B cell (primary cell): ENCODE results near the gene VIT. TPM values are rescaled to one million over a fixed set of nuclear protein-coding genes. Genes with fewer than 3 reads are reported as not detected.

ENCODE experiments used
- ATAC-seq: fragments of 200-7000 bp; cut with Tn5 transposase; one replicate; pipeline ENCODE4 v1.10.0; 2021; ENCODE audit warnings: low read depth, mild to moderate bottlenecking, moderate number of reproducible peaks, moderate library complexity
- CTCF ChIA-PET: fragments of 350-600 bp; sonication (Branson Sonifier 250); formaldehyde crosslinking; loops from one replicate; lab custom pipeline; 2021; ENCODE audit warnings: antibody characterized with exemption, inconsistent platforms; lab: Charles Lee
- POLR2A ChIA-PET: fragments of 350-600 bp; sonication (Branson Sonifier 250); formaldehyde crosslinking; loops from one replicate; lab custom pipeline; 2021; ENCODE audit warnings: antibody characterized with exemption; lab: Charles Lee
- DNase-seq: peaks from one replicate; pipeline ENCODE4 v3.0.0; 2013
- H2AFZ ChIP-seq: 2 replicates; pipeline ENCODE4 v1.6.1; 2012; ENCODE audit warnings: mild to moderate bottlenecking, low read depth, low read length; ENCODE audit not compliant: insufficient read depth, poor library complexity, severe bottlenecking
- H3K27ac ChIP-seq, 2 donors: 1 replicate in 1 of 2; 2 replicates in 1 of 2; pipeline ENCODE4 v1.5.1; 2012 to 2013; ENCODE audit warnings: low read length in 2 of 2, mild to moderate bottlenecking in 2 of 2, moderate library complexity in 1 of 2
- H3K27me3 ChIP-seq, 4 experiments: fragments of 200-600 bp in 1 of 4; sonication (generic) in 1 of 4; replicated peaks in 1 of 4; 1 replicate in 2 of 4; 2 replicates in 2 of 4; pipeline versions ENCODE4 v1.6.1 to v1.7.0; 2013 to 2016; ENCODE audit warnings: low read length in 3 of 4, mild to moderate bottlenecking in 2 of 4, mixed read lengths in 1 of 4, moderate library complexity in 1 of 4; ENCODE audit not compliant: insufficient read depth in 4 of 4, control insufficient read depth in 3 of 4; ENCODE audit errors: control extremely low read depth in 1 of 4
- H3K36me3 ChIP-seq, 2 experiments: replicated peaks in 1 of 2; 1 replicate in 1 of 2; 2 replicates in 1 of 2; pipeline versions ENCODE4 v1.6.1 to v1.7.1; 2013; ENCODE audit warnings: low read length in 1 of 2; ENCODE audit not compliant: insufficient read depth in 2 of 2, control insufficient read depth in 1 of 2; ENCODE audit errors: control extremely low read depth in 1 of 2, extremely low read depth in 1 of 2
- H3K4me1 ChIP-seq, 2 donors: fragments of 200-600 bp in 1 of 2; sonication (generic) in 1 of 2; 1 replicate in 1 of 2; 2 replicates in 1 of 2; pipeline versions ENCODE4 v1.5.1 to v1.6.1; 2013 to 2017; ENCODE audit warnings: low read length in 2 of 2; ENCODE audit not compliant: control insufficient read depth in 2 of 2, insufficient read depth in 2 of 2
- H3K4me2 ChIP-seq: replicated peaks from 2 replicates; pipeline ENCODE3; 2012; ENCODE audit warnings: mild to moderate bottlenecking, low read depth, low read length; ENCODE audit not compliant: poor library complexity, severe bottlenecking
- H3K4me3 ChIP-seq, 5 experiments: fragments of 200-600 bp in 1 of 5; sonication (generic) in 1 of 5; 1 replicate in 3 of 5; 2 replicates in 2 of 5; pipeline versions ENCODE4 v1.5.1 to v1.7.0; 2011 to 2016; ENCODE audit warnings: low read length in 4 of 5, mild to moderate bottlenecking in 4 of 5, low read depth in 2 of 5, control low read depth in 1 of 5, moderate library complexity in 1 of 5; ENCODE audit not compliant: insufficient read depth in 1 of 5; ENCODE audit errors: control extremely low read depth in 1 of 5, extremely low read depth in 1 of 5
- H3K79me2 ChIP-seq: fragments of 200-600 bp; sonication (generic); one replicate; pipeline ENCODE4 v1.6.0; 2016; ENCODE audit warnings: low read length; ENCODE audit not compliant: control insufficient read depth, insufficient read depth
- H3K9ac ChIP-seq: fragments of 200-600 bp; sonication (generic); 2 replicates; pipeline ENCODE4 v1.6.1; 2017; ENCODE audit warnings: mild to moderate bottlenecking, low read length, moderate library complexity
- H3K9me3 ChIP-seq, 3 donors: one replicate each; pipeline versions ENCODE4 v1.6.1 to v1.7.1; 2013; ENCODE audit warnings: low read length in 2 of 3; ENCODE audit not compliant: control insufficient read depth in 2 of 3, insufficient read depth in 1 of 3; ENCODE audit errors: control extremely low read depth in 1 of 3
- H4K20me1 ChIP-seq: 2 replicates; pipeline ENCODE4 v1.6.0; 2012; ENCODE audit warnings: mild to moderate bottlenecking, low read length; ENCODE audit not compliant: insufficient read depth, control insufficient read depth, poor library complexity, severe bottlenecking
- H3K27ac Mint-ChIP-seq: one replicate; pipeline ENCODE4 v1.8.0; 2021; ENCODE audit warnings: mixed read lengths
- H3K27me3 Mint-ChIP-seq: one replicate; pipeline ENCODE4 v1.8.0; 2021; ENCODE audit warnings: mixed read lengths
- H3K4me1 Mint-ChIP-seq: one replicate; pipeline ENCODE4 v1.8.0; 2021; ENCODE audit warnings: mixed read lengths
- H3K4me3 Mint-ChIP-seq: one replicate; pipeline ENCODE4 v1.8.0; 2021; ENCODE audit warnings: mixed read lengths
- H3K9me3 Mint-ChIP-seq: one replicate; pipeline ENCODE4 v1.8.0; 2022; ENCODE audit warnings: mixed read lengths; ENCODE audit not compliant: insufficient read depth
- CTCF ChIP-seq: fragments of 200-600 bp; IDR thresholded peaks from one replicate; pipeline ENCODE4 v1.8.0; 2022; ENCODE audit warnings: antibody characterized with exemption, mild to moderate bottlenecking
- EZH2 ChIP-seq: IDR thresholded peaks from 2 replicates; pipeline ENCODE4 v1.6.1; 2012; ENCODE audit warnings: borderline replicate concordance, low read depth, mild to moderate bottlenecking, moderate library complexity, low read length; ENCODE audit not compliant: insufficient read depth, poor library complexity, severe bottlenecking
- WGBS: methylation state at CpG from one replicate; pipeline ENCODE4 v1.1.5; 2013; ENCODE audit warnings: missing lambda C conversion rate; ENCODE audit not compliant: insufficient coverage; 5-methylcytosine and 5-hydroxymethylcytosine counted together
- intact Hi-C: fragments of 100-400 bp; cut with micrococcal nuclease; formaldehyde crosslinking; loops from one replicate; pipeline ENCODE4 v1.10.0; 2022
- polyA plus RNA-seq: library from polyadenylated mRNA; depleted of rRNA; stranded (reverse); fragments of >200 nt; gene quantifications from 2 replicates; pipeline ENCODE4 v1.2.3, GENCODE V29; 2012
- total RNA-seq, 2 donors: library from RNA; stranded (reverse); fragments of 120-200 nt in 1 of 2; gene quantifications; 1 replicate in 1 of 2; 2 replicates in 1 of 2; pipeline versions ENCODE4 v1.2.3 to v1.2.4, GENCODE V29; 2013 to 2022

The VIT gene
- total and polyA plus RNA-seq, 2 donors (not counting 1 experiment from before 2014, with no cell fraction given): not detected

GRCh38 chr2:36834731-36835524 is 138.4 kb downstream of the VIT start:
- ATAC-seq (no peak), DNase-seq (no peak)
- H3K27me3 ChIP-seq: no peaks in the 10 kb centered on the region
- no peak overlapping the region for H3K4me3 ChIP-seq
- no peak overlapping the region for H3K9ac ChIP-seq
- Mint-ChIP-seq H3K27me3 (peaks cover 9% of the 10 kb centered on the region), H3K27ac (no peak overlapping the region), H3K4me1 (no peaks in the 10 kb centered on the region), H3K9me3 (no peaks in the 10 kb centered on the region), H3K4me3 (no peak overlapping the region)
- H2AFZ ChIP-seq: no peak overlapping the region
- intact Hi-C loops: no loop called here
- no peak overlapping the region for H3K4me2 ChIP-seq
- no peaks in the 10 kb centered on the region for H3K79me2 ChIP-seq
- POLR2A ChIA-PET: no interaction called here
- H3K9me3 ChIP-seq: no peaks in the 10 kb centered on the region
- no peaks in the 10 kb centered on the region for H4K20me1 ChIP-seq
- no peak overlapping the region for H3K27ac ChIP-seq
- no CpG with 5 or more reads among the region's 5 CpGs for WGBS
- TF ChIP-seq CTCF (no peak), EZH2 (no peak)
- H3K4me1 ChIP-seq: no peaks in the 10 kb centered on the region
- H3K36me3 ChIP-seq: no peaks in the 10 kb centered on the region
- CTCF ChIA-PET: no interaction called here

GRCh38 chr2:36839976-36840617 is 143.6 kb downstream of the VIT start:
- Histone ChIP-seq H4K20me1 (no peaks in the 10 kb centered on the region), H3K79me2 (no peaks in the 10 kb centered on the region), H3K9ac (no peak overlapping the region), H2AFZ (no peak overlapping the region), H3K4me1 (no peaks in the 10 kb centered on the region), H3K4me3 (no peak overlapping the region), H3K9me3 (no peaks in the 10 kb centered on the region), H3K27me3 (no peaks in the 10 kb centered on the region), H3K27ac (no peak overlapping the region), H3K36me3 (no peaks in the 10 kb centered on the region), H3K4me2 (no peak overlapping the region)
- ChIA-PET CTCF (interaction anchor here (0.7 kb wide), 1 partner anchor 559 kb away, joined by 3 read pairs; no protein-coding TSS in a partner anchor), POLR2A (no interaction called here)
- Mint-ChIP-seq H3K9me3 (no peaks in the 10 kb centered on the region), H3K27ac (no peak overlapping the region), H3K4me3 (no peak overlapping the region), H3K27me3 (no peaks in the 10 kb centered on the region), H3K4me1 (no peaks in the 10 kb centered on the region)
- DNase-seq (no peak), ATAC-seq (no peak)
- 93% methylated on average over 2 of the region's 4 CpGs for WGBS
- TF ChIP-seq CTCF (no peak), EZH2 (no peak)
- intact Hi-C loops: no loop called here
